ENCODE measurements around the gene ZBTB16. TPM values are rescaled to one million over a fixed set of nuclear protein-coding genes. Genes with fewer than 3 reads are reported as not detected.

The ZBTB16 gene
- polyA plus RNA-seq, 1 donor from 2014 or later = 0.45 TPM

- no peaks in the 10 kb centered on the region for H3K36me3 ChIP-seq (ENCODE audit: insufficient read depth, low read length)
- H3K27ac ChIP-seq (ENCODE audit: low read length) = no peak overlapping the region
- H3K79me2 ChIP-seq (replicated peaks; ENCODE audit: insufficient read depth, low read length) = no peaks in the 10 kb centered on the region
- H2AFZ ChIP-seq (ENCODE audit: low read depth, low read length) = no peak overlapping the region
- no peak overlapping the region for H3K4me2 ChIP-seq (ENCODE audit: low read length)
- no peaks in the 10 kb centered on the region for H4K20me1 ChIP-seq (ENCODE audit: insufficient read depth)
- no peak overlapping the region for H3K4me3 ChIP-seq (ENCODE audit: low read length)
- no peak for TF ChIP-seq REST (IDR thresholded peaks at IDR 0.05; ENCODE audit: borderline replicate concordance)
- TF ChIP-seq EP300 (conservative IDR thresholded peaks at IDR 0.05; ENCODE audit: poor library complexity, severe bottlenecking) = no peak
- no peaks in the 10 kb centered on the region for H3F3A ChIP-seq (ENCODE audit: insufficient read depth, low read length, poor library complexity, severe bottlenecking)
- H3K9me3 ChIP-seq (ENCODE audit: low read length) = no peaks in the 10 kb centered on the region
- no peak overlapping the region for H3K9ac ChIP-seq (ENCODE audit: low read length)
- no peaks in the 10 kb centered on the region for H3K9me2 ChIP-seq (ENCODE audit: insufficient read depth, low read length)
- no peaks in the 10 kb centered on the region for H3K27me3 ChIP-seq (ENCODE audit: insufficient read depth, low read depth, low read length)
These were observed 28.1 kb upstream of the ZBTB16 start for GRCh38 chr11:114031246-114031966.

- no peaks in the 10 kb centered on the region for H3K9me3 ChIP-seq (ENCODE audit: low read length)
- H3K9me2 ChIP-seq (ENCODE audit: insufficient read depth, low read length) = no peaks in the 10 kb centered on the region
- H3K4me2 ChIP-seq (ENCODE audit: low read length) = no peak overlapping the region
- no peak overlapping the region for H3K9ac ChIP-seq (ENCODE audit: low read length)
- no peaks in the 10 kb centered on the region for H3F3A ChIP-seq (ENCODE audit: insufficient read depth, low read length, poor library complexity, severe bottlenecking)
- no peaks in the 10 kb centered on the region for H3K79me2 ChIP-seq (replicated peaks; ENCODE audit: insufficient read depth, low read length)
- H2AFZ ChIP-seq (ENCODE audit: low read depth, low read length) = no peak overlapping the region
- no peak overlapping the region for H3K27ac ChIP-seq (ENCODE audit: low read length)
- H4K20me1 ChIP-seq (ENCODE audit: insufficient read depth) = no peaks in the 10 kb centered on the region
- no peaks in the 10 kb centered on the region for H3K36me3 ChIP-seq (ENCODE audit: insufficient read depth, low read length)
- no peaks in the 10 kb centered on the region for H3K27me3 ChIP-seq (ENCODE audit: insufficient read depth, low read depth, low read length)
- no peak for TF ChIP-seq REST (IDR thresholded peaks at IDR 0.05; ENCODE audit: borderline replicate concordance)
- TF ChIP-seq CTCF (IDR thresholded peaks at IDR 0.05; ENCODE audit: poor library complexity, severe bottlenecking) = no peak
- TF ChIP-seq TAF1 (IDR thresholded peaks at IDR 0.05; ENCODE audit: low read depth) = no peak
- no peak for TF ChIP-seq EZH2 (IDR thresholded peaks at IDR 0.05; ENCODE audit: borderline replicate concordance, insufficient read depth, low read length, poor library complexity, severe bottlenecking)
- no peak for TF ChIP-seq RAD21 (conservative IDR thresholded peaks at IDR 0.05)
- TF ChIP-seq MXI1 (conservative IDR thresholded peaks at IDR 0.05; ENCODE audit: poor library complexity, severe bottlenecking) = no peak
- no peak for TF ChIP-seq POLR2AphosphoS5 (IDR thresholded peaks at IDR 0.05)
- no peak for TF ChIP-seq EP300 (conservative IDR thresholded peaks at IDR 0.05; ENCODE audit: poor library complexity, severe bottlenecking)
- no peak for TF ChIP-seq SMC3 (conservative IDR thresholded peaks at IDR 0.05; ENCODE audit: poor library complexity)
- no peak overlapping the region for H3K4me3 ChIP-seq (ENCODE audit: low read length)
These were observed 27.6 kb upstream of the ZBTB16 start for GRCh38 chr11:114031967-114032320.
